Stimulated activated CD4-positive, alpha-beta T cell treated with anti-CD3 and anti-CD28 coated beads, Interleukin-15, amount 100 ng/mL, for 24 hours (primary cell): ENCODE data around the gene HMGN5.

Source experiments
- DNase-seq: peaks from one replicate; pipeline ENCODE4 v3.0.0-alpha.2; 2020

HMGN5 gene

GRCh38 chrX:81114757-81115156, 87.0 kb downstream of the HMGN5 start:
- no peak for DNase-seq

- no peak for DNase-seq
These were observed 91.4 kb downstream of the HMGN5 start for GRCh38 chrX:81110286-81110685.

- DNase-seq, result no peak
These were observed 119.1 kb downstream of the HMGN5 start for GRCh38 chrX:81082649-81083048.
